Endodermal cell (in vitro differentiated cells): ENCODE measurements around the gene SLAMF7. TPM values are rescaled to one million over a fixed set of nuclear protein-coding genes. Genes with fewer than 3 reads are reported as not detected.

Source experiments
- DNase-seq: peaks from one replicate; pipeline ENCODE4 v3.0.0-alpha.2; 2017
- H3K27ac ChIP-seq: 2 replicates; pipeline ENCODE4 v1.5.1; 2013; ENCODE audit warnings: mild to moderate bottlenecking, low read depth, low read length, moderate library complexity
- H3K27me3 ChIP-seq: 2 replicates; pipeline ENCODE4 v1.6.1; 2013; ENCODE audit warnings: mild to moderate bottlenecking, low read length, moderate library complexity; ENCODE audit not compliant: insufficient read depth, control insufficient read depth, poor library complexity, severe bottlenecking
- H3K36me3 ChIP-seq: 2 replicates; pipeline ENCODE4 v1.7.0; 2013; ENCODE audit warnings: mild to moderate bottlenecking, low read length, moderate library complexity; ENCODE audit not compliant: control insufficient read depth, insufficient read depth
- H3K4me1 ChIP-seq: one replicate; pipeline ENCODE4 v1.7.0; 2013; ENCODE audit warnings: low read length; ENCODE audit not compliant: control insufficient read depth, insufficient read depth
- H3K4me3 ChIP-seq: 2 replicates; pipeline ENCODE4 v1.5.1; 2013; ENCODE audit warnings: mild to moderate bottlenecking, low read length, moderate library complexity
- H3K9ac ChIP-seq: 2 replicates; pipeline ENCODE4 v1.6.1; 2013; ENCODE audit warnings: mild to moderate bottlenecking, low read length, moderate library complexity; ENCODE audit not compliant: poor library complexity, severe bottlenecking; ENCODE audit errors: extremely low read depth
- H3K9me3 ChIP-seq: 2 replicates; pipeline ENCODE4 v1.6.1; 2013; ENCODE audit warnings: mild to moderate bottlenecking, low read length, moderate library complexity; ENCODE audit not compliant: control insufficient read depth
- H3K27ac Mint-ChIP-seq: 2 replicates; pipeline ENCODE4 v1.8.0; 2020; ENCODE audit warnings: mixed read lengths
- H3K27me3 Mint-ChIP-seq: 2 replicates; pipeline ENCODE4 v1.8.0; 2021; ENCODE audit warnings: mild to moderate bottlenecking, mixed read lengths; ENCODE audit not compliant: insufficient read depth
- H3K36me3 Mint-ChIP-seq: 2 replicates; pipeline ENCODE4 v1.8.0; 2020; ENCODE audit warnings: low read depth, mixed read lengths
- H3K4me1 Mint-ChIP-seq: 2 replicates; pipeline ENCODE4 v1.8.0; 2020; ENCODE audit warnings: mixed read lengths
- H3K4me3 Mint-ChIP-seq: 2 replicates; pipeline ENCODE4 v1.8.0; 2020; ENCODE audit warnings: mild to moderate bottlenecking, moderate library complexity, mixed read lengths
- H3K9me3 Mint-ChIP-seq: 2 replicates; pipeline ENCODE4 v1.8.0; 2020; ENCODE audit warnings: mild to moderate bottlenecking, mixed read lengths
- CTCF ChIP-seq: fragments of 200-600 bp; sonication (generic); conservative IDR thresholded peaks from 2 replicates; pipeline ENCODE4 v1.5.0; 2021; ENCODE audit warnings: antibody characterized with exemption, mild to moderate bottlenecking
- WGBS, 2 experiments: methylation state at CpG; one replicate each; pipeline versions ENCODE4 v1.1.5 to v1.1.7; 2013; ENCODE audit warnings: missing lambda C conversion rate in 2 of 2, mixed read lengths in 1 of 2; ENCODE audit not compliant: insufficient coverage in 1 of 2, insufficient read length in 1 of 2; 5-methylcytosine and 5-hydroxymethylcytosine counted together
- total RNA-seq, 2 donors: library from RNA; stranded (reverse); fragmentation: NEBNext Ultra II Directional in 1 of 2; extraction: Animal tissue kit (Norgen Biotek cat#: 25700) in 1 of 2; gene quantifications; 2 replicates in 1 of 2; 3 replicates in 1 of 2; pipeline ENCODE4 v1.2.1, GENCODE V29; 2021

Gene SLAMF7
- total RNA-seq, 2 donors from 2014 or later: not detected

DNA sequence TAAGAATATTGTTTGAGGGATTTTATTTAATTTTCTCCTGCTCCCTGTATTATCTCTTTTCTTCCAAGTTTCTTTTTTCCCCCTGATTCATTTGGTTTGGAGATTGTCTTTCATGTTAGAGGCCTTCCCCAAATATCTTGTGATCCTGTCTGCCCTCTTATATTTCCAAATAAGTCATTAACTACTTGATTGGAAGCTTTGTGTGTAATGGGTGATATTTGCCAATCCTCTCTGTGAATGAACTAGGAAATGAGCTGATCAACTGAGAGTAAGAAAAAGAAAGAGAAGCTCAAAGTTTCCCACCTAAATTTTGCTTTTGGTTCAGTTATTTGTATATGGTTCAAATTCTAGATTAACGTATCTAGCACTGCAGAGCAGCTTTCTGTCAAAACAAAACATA is 33.3 kb downstream of the SLAMF7 start:
- no peak overlapping the region for H3K4me3 ChIP-seq

GRCh38 chr1:160773093-160773492 is 34.0 kb downstream of the SLAMF7 start:
- peaks cover 14% of the 10 kb centered on the region for H3K9me3 ChIP-seq
- H3K36me3 ChIP-seq: no peaks in the 10 kb centered on the region
- WGBS, 2 experiments: 88 to 100% methylated on average over 1 to 3 of the region's 3 CpGs
- no peak for TF ChIP-seq CTCF
- Mint-ChIP-seq H3K4me1 (peaks cover 24% of the 10 kb centered on the region), H3K27me3 (no peaks in the 10 kb centered on the region), H3K9me3 (peaks cover 6% of the 10 kb centered on the region), H3K4me3 (no peak overlapping the region), H3K27ac (no peak overlapping the region), H3K36me3 (no peaks in the 10 kb centered on the region)
- no peaks in the 10 kb centered on the region for H3K27me3 ChIP-seq
- H3K4me3 ChIP-seq: no peak overlapping the region
- no peak overlapping the region for H3K9ac ChIP-seq
- no peak for DNase-seq
- no peak overlapping the region for H3K27ac ChIP-seq
- no peaks in the 10 kb centered on the region for H3K4me1 ChIP-seq

More for the DNA sequence above, 33.3 kb downstream of the SLAMF7 start:
- TF ChIP-seq CTCF: no peak
- peaks cover 14% of the 10 kb centered on the region for H3K9me3 ChIP-seq
- 100% methylated on average over 1 of the region's 1 CpG; no CpG with 5 or more reads in 1 of the 2 experiments for WGBS, 2 experiments
- Mint-ChIP-seq H3K9me3 (peaks cover 6% of the 10 kb centered on the region), H3K4me1 (peaks cover 26% of the 10 kb centered on the region), H3K36me3 (no peaks in the 10 kb centered on the region), H3K27me3 (no peaks in the 10 kb centered on the region), H3K4me3 (no peak overlapping the region), H3K27ac (no peak overlapping the region)
- no peaks in the 10 kb centered on the region for H3K4me1 ChIP-seq
- no peak overlapping the region for H3K27ac ChIP-seq
- no peaks in the 10 kb centered on the region for H3K36me3 ChIP-seq
- no peaks in the 10 kb centered on the region for H3K27me3 ChIP-seq
- DNase-seq: no peak
- no peak overlapping the region for H3K9ac ChIP-seq

GRCh38 chr1:160774886-160775719 is 36.1 kb downstream of the SLAMF7 start:
- Histone ChIP-seq H3K4me3 (no peak overlapping the region), H3K9ac (no peak overlapping the region), H3K9me3 (peaks cover 14% of the 10 kb centered on the region), H3K4me1 (no peaks in the 10 kb centered on the region), H3K27ac (no peak overlapping the region), H3K36me3 (no peaks in the 10 kb centered on the region), H3K27me3 (no peaks in the 10 kb centered on the region)
- H3K27ac Mint-ChIP-seq: no peak overlapping the region
- peaks cover 6% of the 10 kb centered on the region for H3K9me3 Mint-ChIP-seq
- TF ChIP-seq CTCF: no peak
- 58 to 66% methylated on average over 2 of the region's 2 CpGs for WGBS, 2 experiments
- DNase-seq: no peak
- H3K4me3 Mint-ChIP-seq: no peak overlapping the region
- H3K4me1 Mint-ChIP-seq: peaks cover 22% of the 10 kb centered on the region
- H3K27me3 Mint-ChIP-seq: no peaks in the 10 kb centered on the region
- no peaks in the 10 kb centered on the region for H3K36me3 Mint-ChIP-seq
